Heart left ventricle (tissue), 13 donors: ENCODE measurements around the gene GAN.

Experiments
- CTCF ChIP-seq, 12 donors: fragments of 200-600 bp; sonication (generic) in 4 of 12; IDR thresholded peaks; one replicate each; pipeline versions ENCODE4 v1.5.0 to v1.8.0; 2018 to 2022; ENCODE audit warnings: antibody characterized with exemption in 12 of 12, mild to moderate bottlenecking in 5 of 12
- POLR2A ChIP-seq, 2 donors: fragments of 450-650 bp; IDR thresholded peaks; one replicate each; pipeline ENCODE4 v1.6.1; 2017; ENCODE audit warnings: antibody characterized with exemption in 2 of 2, mild to moderate bottlenecking in 2 of 2, moderate library complexity in 2 of 2
- donor health status: ischemic (EF 13 %, LVEDD 7.1; RV severe dilation, severe dysfunction).
- donor health status: DM: no; HTN: yes; CAD: no.
- donor health status: DM: no; HTN: no; CAD: no.
- donor health status: ischemic (EF 25% LVEDD 6.9; RV normal size, moderate dysfunction).
- donor health status: ischemic (EF 25% LVEDD 5.7; RV mildly dilated, moderate dysfunction).
- donor health status: ischemic (EF 35%, LVEDD 5.7; RV mildly dilated, moderate dysfunction).
- donor health status: nonischemic (EF 11% LVEDD 7.7; RV severe dilation, severe dysfunction).
- donor health status: DM: yes; HTN: yes; CAD: no.
- donor health status: PGD.
- donor health status: ischemic (EF 29% LVEDD 5.4; RV normal size, mild dysfunction).
- donor health status: nonischemic (EF 23%, LVEDD 6.1; RV moderate dilation, normal function).

- no peak for TF ChIP-seq CTCF (IDR thresholded peaks at IDR 0.05)
- no peak for TF ChIP-seq POLR2A (IDR thresholded peaks at IDR 0.05)
Measured at GRCh38 chr16:81435103-81435502, 120.3 kb downstream of the GAN start.
